Measurements from ENCODE around the gene COL4A2.

Gene COL4A2

DNA sequence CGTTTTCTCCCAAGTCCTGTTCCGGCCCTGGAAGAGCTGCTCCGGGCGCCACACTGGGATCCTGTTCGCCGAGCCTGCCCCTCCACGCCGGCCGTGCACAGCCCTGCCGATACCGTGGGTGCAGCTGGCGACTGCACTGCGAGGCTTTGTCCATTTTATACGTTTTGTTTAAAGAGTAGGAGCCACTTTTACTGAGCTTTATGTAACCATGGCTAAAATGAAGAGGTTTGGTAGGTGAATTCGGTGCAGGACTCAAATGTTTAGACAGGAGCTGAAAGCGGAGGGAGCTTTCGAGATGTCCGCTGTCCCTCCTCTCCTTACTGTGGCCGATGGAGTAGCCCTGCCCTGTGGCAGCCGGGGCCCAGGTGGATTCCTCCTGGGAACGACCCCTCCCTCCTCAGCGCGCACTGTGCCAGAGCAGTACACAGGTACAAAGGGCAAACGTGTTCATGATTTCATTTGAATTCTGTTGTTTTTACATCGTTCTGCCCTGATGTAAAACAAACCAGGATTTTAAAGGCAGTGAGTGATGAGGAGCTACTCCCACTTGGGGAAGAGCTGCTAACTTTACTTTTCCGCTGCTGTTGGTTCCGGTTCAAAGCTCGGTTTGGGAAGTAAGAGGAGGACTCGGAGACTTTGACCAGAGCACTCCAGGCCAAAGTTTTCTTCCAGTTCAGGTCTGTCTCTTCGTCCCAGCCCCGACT lies 1.7 kb downstream of the COL4A2 start:
- TF ChIP-seq EZH2phosphoT487 (IDR thresholded peaks at IDR 0.05; ENCODE audit: borderline replicate concordance): no peak
- TF ChIP-seq, protein P1, sequence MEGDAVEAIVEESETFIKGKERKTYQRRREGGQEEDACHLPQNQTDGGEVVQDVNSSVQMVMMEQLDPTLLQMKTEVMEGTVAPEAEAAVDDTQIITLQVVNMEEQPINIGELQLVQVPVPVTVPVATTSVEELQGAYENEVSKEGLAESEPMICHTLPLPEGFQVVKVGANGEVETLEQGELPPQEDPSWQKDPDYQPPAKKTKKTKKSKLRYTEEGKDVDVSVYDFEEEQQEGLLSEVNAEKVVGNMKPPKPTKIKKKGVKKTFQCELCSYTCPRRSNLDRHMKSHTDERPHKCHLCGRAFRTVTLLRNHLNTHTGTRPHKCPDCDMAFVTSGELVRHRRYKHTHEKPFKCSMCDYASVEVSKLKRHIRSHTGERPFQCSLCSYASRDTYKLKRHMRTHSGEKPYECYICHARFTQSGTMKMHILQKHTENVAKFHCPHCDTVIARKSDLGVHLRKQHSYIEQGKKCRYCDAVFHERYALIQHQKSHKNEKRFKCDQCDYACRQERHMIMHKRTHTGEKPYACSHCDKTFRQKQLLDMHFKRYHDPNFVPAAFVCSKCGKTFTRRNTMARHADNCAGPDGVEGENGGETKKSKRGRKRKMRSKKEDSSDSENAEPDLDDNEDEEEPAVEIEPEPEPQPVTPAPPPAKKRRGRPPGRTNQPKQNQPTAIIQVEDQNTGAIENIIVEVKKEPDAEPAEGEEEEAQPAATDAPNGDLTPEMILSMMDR (conservative IDR thresholded peaks at IDR 0.05; ENCODE audit: low read length): no peak
- Histone ChIP-seq H3K36me3 (ENCODE audit: insufficient read depth, low read length) (no peaks in the 10 kb centered on the region), H4K20me1 (ENCODE audit: insufficient read depth, low read length, poor library complexity, severe bottlenecking) (no peaks in the 10 kb centered on the region), H3K4me2 (ENCODE audit: low read depth, low read length, poor library complexity, severe bottlenecking) (no peak overlapping the region), H3K4me1 (ENCODE audit: insufficient read depth, low read length, poor library complexity, severe bottlenecking) (no peaks in the 10 kb centered on the region), H2AFZ (ENCODE audit: low read length) (no peak overlapping the region), H3K9me2 (replicated peaks; ENCODE audit: low read depth, low read length) (no peaks in the 10 kb centered on the region), H3K9ac (ENCODE audit: low read depth, low read length, poor library complexity, severe bottlenecking) (no peak overlapping the region), H3K4me3 (ENCODE audit: low read length, poor library complexity, severe bottlenecking) (no peak overlapping the region), H3K9me3 (ENCODE audit: insufficient read depth, low read depth, low read length) (no peaks in the 10 kb centered on the region), H3K27me3 (ENCODE audit: insufficient read depth, low read length, poor library complexity, severe bottlenecking) (no peaks in the 10 kb centered on the region), H3F3A (ENCODE audit: low read depth) (no peaks in the 10 kb centered on the region), H3K79me2 (ENCODE audit: insufficient read depth, low read length) (no peaks in the 10 kb centered on the region)

DNA sequence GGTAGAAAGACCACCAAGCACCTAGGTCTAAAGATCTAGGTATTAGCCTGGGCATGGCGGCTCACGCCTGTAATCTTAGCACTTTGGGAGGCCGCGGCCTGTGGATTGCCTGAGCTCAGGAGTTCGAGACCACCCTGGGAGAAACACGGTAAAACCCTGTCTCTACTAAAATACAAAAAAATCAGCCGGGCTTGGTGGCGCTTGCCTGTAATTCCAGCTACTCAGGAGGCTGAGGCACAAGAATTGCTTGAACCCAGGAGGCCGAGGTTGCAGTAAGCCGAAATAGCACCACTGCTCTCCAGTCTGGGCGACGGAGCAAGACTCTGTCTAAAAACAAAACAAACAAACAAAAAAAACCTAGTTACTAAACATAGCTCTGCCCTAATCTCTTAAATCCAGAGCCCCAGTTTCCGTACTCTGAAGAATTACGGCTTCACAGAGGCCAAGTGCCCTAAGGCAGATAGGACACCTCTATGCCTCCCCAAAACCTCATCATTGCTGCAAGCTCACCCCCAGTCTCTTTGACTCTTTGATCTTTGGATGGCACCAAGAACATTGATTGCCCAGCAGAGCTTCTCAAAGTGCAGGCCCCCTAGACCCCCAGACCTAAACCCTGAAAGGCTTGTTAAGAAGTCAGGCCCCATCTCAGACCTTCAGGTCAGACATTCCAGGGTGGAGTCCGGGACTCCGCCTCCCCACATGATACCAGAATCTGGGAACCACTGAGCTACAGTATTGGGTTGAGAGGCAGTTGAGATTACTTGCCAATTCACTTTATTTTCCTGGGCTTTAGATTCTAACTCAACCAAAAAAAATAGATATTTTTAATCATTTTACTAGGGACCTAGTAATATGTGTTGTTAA lies 2.8 kb downstream of the COL4A2 start:
- H3K9me3 ChIP-seq (ENCODE audit: insufficient read depth, low read depth, low read length): no peaks in the 10 kb centered on the region
- no peak overlapping the region for H3K9ac ChIP-seq (ENCODE audit: low read depth, low read length, poor library complexity, severe bottlenecking)
- H2AFZ ChIP-seq (ENCODE audit: low read length): no peak overlapping the region
- no peak overlapping the region for H3K4me3 ChIP-seq (ENCODE audit: low read length, poor library complexity, severe bottlenecking)
- H3K36me3 ChIP-seq (ENCODE audit: insufficient read depth, low read length): no peaks in the 10 kb centered on the region
- H3K79me2 ChIP-seq (ENCODE audit: insufficient read depth, low read length): no peaks in the 10 kb centered on the region
- H3K4me1 ChIP-seq (ENCODE audit: insufficient read depth, low read length, poor library complexity, severe bottlenecking): no peaks in the 10 kb centered on the region
- no peak overlapping the region for H3K4me2 ChIP-seq (ENCODE audit: low read depth, low read length, poor library complexity, severe bottlenecking)
- no peak for TF ChIP-seq EZH2phosphoT487 (IDR thresholded peaks at IDR 0.05; ENCODE audit: borderline replicate concordance)
- TF ChIP-seq, protein P1 (conservative IDR thresholded peaks at IDR 0.05; ENCODE audit: low read length): no peak
- H3K27me3 ChIP-seq (ENCODE audit: insufficient read depth, low read length, poor library complexity, severe bottlenecking): no peaks in the 10 kb centered on the region
- no peaks in the 10 kb centered on the region for H4K20me1 ChIP-seq (ENCODE audit: insufficient read depth, low read length, poor library complexity, severe bottlenecking)
- H3F3A ChIP-seq (ENCODE audit: low read depth): no peaks in the 10 kb centered on the region
- H3K9me2 ChIP-seq (replicated peaks; ENCODE audit: low read depth, low read length): no peaks in the 10 kb centered on the region

DNA sequence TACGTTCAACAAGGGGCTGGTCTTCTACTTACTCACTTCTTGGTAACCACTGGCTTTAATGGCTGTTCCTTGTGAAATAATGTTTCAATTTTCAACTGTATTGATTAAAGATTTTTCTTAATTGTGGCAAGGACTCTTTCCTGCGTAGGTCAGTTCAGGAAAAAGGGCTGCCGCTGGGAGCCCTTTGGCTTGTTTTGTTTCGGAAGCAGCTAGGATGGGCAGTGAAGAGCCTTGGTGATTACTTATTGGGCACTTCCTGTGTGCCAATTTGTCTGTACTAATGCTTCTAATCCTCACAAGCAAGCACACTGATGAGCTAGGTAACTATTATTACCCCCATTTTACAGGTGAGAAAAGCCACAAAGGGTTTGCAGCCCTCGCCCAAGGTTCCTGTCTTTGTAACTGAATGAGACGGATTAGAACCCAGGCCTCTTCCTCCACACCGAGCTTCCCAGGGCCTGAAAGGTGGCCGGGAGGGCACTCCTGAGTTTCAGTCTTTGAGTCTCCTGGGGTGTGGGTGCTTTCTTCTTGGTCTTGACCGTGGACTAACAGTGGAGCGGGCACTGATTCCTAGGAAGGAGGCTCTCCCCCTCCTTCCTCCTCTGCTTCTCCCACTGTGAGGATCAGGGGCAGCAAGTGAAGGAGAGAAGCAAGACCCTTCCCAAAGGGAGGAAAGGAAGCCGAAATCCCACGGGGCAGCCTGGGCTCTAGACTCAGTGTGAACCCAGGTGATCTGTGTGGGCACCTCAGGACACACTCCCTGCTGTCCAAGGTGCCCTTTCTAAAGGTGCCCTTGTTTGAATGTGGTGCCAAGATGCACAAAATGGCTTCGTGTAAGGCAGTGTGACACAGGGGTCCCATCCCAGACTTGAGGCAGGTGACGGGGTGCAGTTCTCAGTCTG lies 3.7 kb downstream of the COL4A2 start:
- Histone ChIP-seq H3K9me2 (replicated peaks; ENCODE audit: low read depth, low read length) (no peaks in the 10 kb centered on the region), H3K9ac (ENCODE audit: low read depth, low read length, poor library complexity, severe bottlenecking) (no peak overlapping the region), H2AFZ (ENCODE audit: low read length) (no peak overlapping the region), H3K4me1 (ENCODE audit: insufficient read depth, low read length, poor library complexity, severe bottlenecking) (no peaks in the 10 kb centered on the region), H3K27me3 (ENCODE audit: insufficient read depth, low read length, poor library complexity, severe bottlenecking) (no peaks in the 10 kb centered on the region), H4K20me1 (ENCODE audit: insufficient read depth, low read length, poor library complexity, severe bottlenecking) (no peaks in the 10 kb centered on the region), H3K36me3 (ENCODE audit: insufficient read depth, low read length) (no peaks in the 10 kb centered on the region), H3K79me2 (ENCODE audit: insufficient read depth, low read length) (no peaks in the 10 kb centered on the region), H3F3A (ENCODE audit: low read depth) (no peaks in the 10 kb centered on the region), H3K9me3 (ENCODE audit: insufficient read depth, low read depth, low read length) (no peaks in the 10 kb centered on the region), H3K4me2 (ENCODE audit: low read depth, low read length, poor library complexity, severe bottlenecking) (no peak overlapping the region), H3K4me3 (ENCODE audit: low read length, poor library complexity, severe bottlenecking) (no peak overlapping the region)
- no peak for TF ChIP-seq EZH2phosphoT487 (IDR thresholded peaks at IDR 0.05; ENCODE audit: borderline replicate concordance)
- TF ChIP-seq, protein P1 (conservative IDR thresholded peaks at IDR 0.05; ENCODE audit: low read length): no peak
